AG04450 (cell line): ENCODE measurements around the gene FCHSD1. TPM values are rescaled to one million over a fixed set of nuclear protein-coding genes. Genes with fewer than 3 reads are reported as not detected.

ENCODE experiments used
- CTCF ChIA-PET: fragments of 300-600, 350-600 bp; formaldehyde crosslinking; extraction: SDS; loops from one replicate; lab custom pipeline; 2022; ENCODE audit warnings: antibody characterized with exemption, inconsistent platforms; lab: Charles Lee
- POLR2A ChIA-PET: fragments of 350-600 bp; formaldehyde crosslinking; extraction: SDS; loops from one replicate; lab custom pipeline; 2021; ENCODE audit warnings: antibody characterized with exemption, inconsistent platforms; lab: Yijun Ruan, JAX
- DNase-seq: peaks from one replicate; pipeline ENCODE4 v3.0.0-alpha.2; 2011; ENCODE audit warnings: low read depth, low spot score
- H3K27ac ChIP-seq: one replicate; pipeline ENCODE4 v1.5.1; 2012; ENCODE audit warnings: low read depth, low read length, control low read depth
- H3K27me3 ChIP-seq: one replicate; pipeline ENCODE4 v1.6.0; 2012; ENCODE audit warnings: low read length; ENCODE audit not compliant: control insufficient read depth, insufficient read depth
- H3K4me3 ChIP-seq: 2 replicates; pipeline ENCODE4 v1.5.1; 2011; ENCODE audit warnings: mild to moderate bottlenecking, low read depth, low read length, control low read depth
- H3K9me3 ChIP-seq: 2 replicates; pipeline ENCODE4 v1.5.1; 2012; ENCODE audit warnings: low read length; ENCODE audit not compliant: control insufficient read depth, insufficient read depth
- CTCF ChIP-seq: IDR thresholded peaks from 2 replicates; pipeline ENCODE4 v1.5.1; 2011; ENCODE audit warnings: low read depth, low read length, control low read depth, inconsistent platforms
- polyA plus RNA-seq: library from polyadenylated mRNA; depleted of rRNA; stranded (reverse); fragments of >200 nt; gene quantifications from 2 replicates; pipeline ENCODE4 v1.2.3, GENCODE V29; 2011

FCHSD1 gene
- polyA plus RNA-seq, 1 experiment: 28.1 TPM

GRCh38 chr5:141657404-141657803, 6.2 kb upstream of the FCHSD1 start:
- Histone ChIP-seq H3K9me3 (peaks cover 7% of the 10 kb centered on the region; the same call in 1 of the 2 replicates), H3K4me3 (no peak overlapping the region), H3K27me3 (no peaks in the 10 kb centered on the region), H3K27ac (no peak overlapping the region)
- ChIA-PET CTCF (interaction anchor here (0.6 to 1.8 kb wide), 5 partner anchors 33 to 303 kb away, joined by 3 to 8 read pairs (median 3); partner anchors contain the start of gene DIAPH1), POLR2A (interaction anchor here (0.8 kb wide), 1 partner anchor 21 kb away, joined by 3 read pairs; the partner anchor contains the start of genes HDAC3 and RELL2)
- no peak for TF ChIP-seq CTCF
- DNase-seq: no peak

GRCh38 chr5:141656396-141656795, 5.2 kb upstream of the FCHSD1 start:
- ChIA-PET CTCF (interaction anchor here (1.8 kb wide), 1 partner anchor 35 kb away, joined by 8 read pairs; no protein-coding TSS in a partner anchor), POLR2A (no interaction called here)
- DNase-seq: no peak
- Histone ChIP-seq H3K27ac (no peak overlapping the region), H3K4me3 (no peak overlapping the region), H3K9me3 (peaks cover 7% of the 10 kb centered on the region; the same call in 1 of the 2 replicates), H3K27me3 (no peaks in the 10 kb centered on the region)
- TF ChIP-seq CTCF: no peak

- DNase-seq: no peak
- Histone ChIP-seq H3K27ac (no peak overlapping the region), H3K4me3 (no peak overlapping the region), H3K27me3 (no peaks in the 10 kb centered on the region), H3K9me3 (peaks cover 7% of the 10 kb centered on the region; the same call in 1 of the 2 replicates)
- CTCF ChIA-PET: no interaction called here
- no peak for TF ChIP-seq CTCF
- POLR2A ChIA-PET: interaction anchor here (1.8 kb wide), 1 partner anchor 18 kb away, joined by 12 read pairs; the partner anchor contains the start of genes HDAC3 and RELL2
Observed at GRCh38 chr5:141655020-141655419, 3.8 kb upstream of the FCHSD1 start.

- ChIA-PET POLR2A (interaction anchor here (1.8 kb wide), 1 partner anchor 17 kb away, joined by 12 read pairs; the partner anchor contains the start of genes HDAC3 and RELL2), CTCF (interaction anchor here (0.9 to 2.3 kb wide), 5 partner anchors 11 to 62 kb away, joined by 5 to 10 read pairs (median 5); partner anchors contain the start of gene DIAPH1)
- peak; percentile 65 for DNase-seq
- Histone ChIP-seq H3K27ac (peak overlapping the region; percentile 92), H3K9me3 (0 out of 2 replicates have a peak, but pooled peaks cover 2% of the 10 kb centered on the region), H3K27me3 (no peaks in the 10 kb centered on the region), H3K4me3 (no peak overlapping the region)
- TF ChIP-seq CTCF: no peak
Observed at GRCh38 chr5:141654298-141654697, 3.1 kb upstream of the FCHSD1 start.

GRCh38 chr5:141651728-141652105, 499 bp upstream of the FCHSD1 start:
- Histone ChIP-seq H3K4me3 (peak overlapping the region; percentile 85), H3K27me3 (no peaks in the 10 kb centered on the region), H3K27ac (no peak overlapping the region), H3K9me3 (no peaks in the 10 kb centered on the region)
- CTCF ChIA-PET: interaction anchor here (0.8 to 2.0 kb wide), 7 partner anchors 13 to 88 kb away, joined by 3 to 15 read pairs (median 4); partner anchors contain the start of gene DIAPH1
- TF ChIP-seq CTCF: no peak
- no peak for DNase-seq
- POLR2A ChIA-PET: interaction anchor here (1.9 kb wide), 1 partner anchor 15 kb away, joined by 14 read pairs; the partner anchor contains the start of genes HDAC3 and RELL2
